GM12873 (cell line): ENCODE measurements around the gene CHDH.

Experiments
- CTCF ChIP-seq: IDR thresholded peaks from 2 replicates; pipeline ENCODE4 v1.5.1; 2012; ENCODE audit warnings: low read depth, mild to moderate bottlenecking, moderate library complexity, low read length, control low read depth; ENCODE audit not compliant: insufficient read depth; ENCODE audit errors: missing control alignments

Gene CHDH

GRCh38 chr3:53822331-53822741 is 23.9 kb downstream of the CHDH start:
- TF ChIP-seq CTCF: no peak

- TF ChIP-seq CTCF: no peak
These were observed 24.5 kb downstream of the CHDH start for GRCh38 chr3:53821631-53822121.

GRCh38 chr3:53820756-53821580 is 25.3 kb downstream of the CHDH start:
- TF ChIP-seq CTCF: no peak

- no peak for TF ChIP-seq CTCF
These were observed 26.1 kb downstream of the CHDH start for GRCh38 chr3:53820084-53820483.

GRCh38 chr3:53819163-53819868 is 26.9 kb downstream of the CHDH start:
- TF ChIP-seq CTCF: no peak

GRCh38 chr3:53818221-53819162 is 27.7 kb downstream of the CHDH start:
- TF ChIP-seq CTCF: no peak
